Measurements from ENCODE around the gene TRIP13.

Gene TRIP13

DNA sequence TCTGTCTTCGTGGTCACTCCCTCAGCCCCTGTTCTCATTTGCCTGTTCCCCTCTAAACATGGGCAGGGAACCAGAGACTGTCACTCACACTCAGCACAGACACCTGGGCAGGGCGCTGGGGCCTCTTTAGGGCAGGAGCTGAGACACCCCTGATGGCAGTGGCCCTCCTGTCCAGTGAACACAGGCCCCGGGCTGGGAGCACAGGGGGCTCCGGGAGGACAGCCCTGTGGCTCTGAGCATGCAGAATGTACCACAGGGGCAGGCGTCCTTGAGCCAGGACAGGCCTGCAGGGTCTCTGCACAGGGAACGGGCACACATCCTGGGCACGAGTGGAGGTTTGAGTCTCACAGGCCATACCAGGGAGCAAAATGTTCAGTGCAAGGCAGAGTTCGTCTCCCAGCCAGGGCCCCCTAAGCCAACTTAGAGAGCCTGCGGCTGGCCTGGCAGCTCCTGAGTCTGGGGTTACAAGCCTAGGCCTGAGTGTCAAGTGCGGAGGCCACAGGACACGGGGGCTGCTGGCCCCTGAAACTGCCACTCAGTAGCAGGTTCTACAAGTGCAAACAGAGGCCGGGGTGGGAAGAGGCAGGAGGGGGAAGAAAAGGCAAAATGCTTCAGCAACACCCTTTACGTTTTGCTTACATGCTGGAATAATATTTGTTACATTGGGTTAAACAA, 60.0 kb downstream of the TRIP13 start:
- no peaks in the 10 kb centered on the region for H3K36me3 ChIP-seq (replicated peaks; ENCODE audit: insufficient read depth, low read length)
- no peak overlapping the region for H3K4me3 ChIP-seq (ENCODE audit: low read length)
- no peak overlapping the region for H3K4me2 ChIP-seq (ENCODE audit: low read depth, low read length)
- H2AFZ ChIP-seq (ENCODE audit: low read length): no peak overlapping the region
- H3K27ac ChIP-seq (ENCODE audit: low read length): no peak overlapping the region
- no peaks in the 10 kb centered on the region for H3K9me2 ChIP-seq (replicated peaks; ENCODE audit: insufficient read depth, low read length)
- H3K4me1 ChIP-seq (ENCODE audit: low read length): 0 out of 2 replicates have a peak, but pooled peaks cover 5% of the 10 kb centered on the region
- H3K79me2 ChIP-seq (ENCODE audit: low read length): no peaks in the 10 kb centered on the region
- H4K20me1 ChIP-seq (ENCODE audit: insufficient read depth, low read length): no peaks in the 10 kb centered on the region
- no peak overlapping the region for H3K9ac ChIP-seq (ENCODE audit: low read length)
- no peaks in the 10 kb centered on the region for H3F3A ChIP-seq (ENCODE audit: insufficient read depth, low read length)
- peaks cover 34% of the 10 kb centered on the region for H3K27me3 ChIP-seq (replicated peaks; ENCODE audit: insufficient read depth, low read length)
- TF ChIP-seq EZH2phosphoT487 (IDR thresholded peaks at IDR 0.05; ENCODE audit: low read length) (no peak), CTCF (IDR thresholded peaks at IDR 0.05; ENCODE audit: low read length) (no peak), EZH2 (optimal IDR thresholded peaks at IDR 0.05; ENCODE audit: low read depth, low read length) (no peak)
- DNase-seq: no peak
- no peaks in the 10 kb centered on the region for H3K9me3 ChIP-seq (replicated peaks; ENCODE audit: insufficient read depth, low read length)

DNA sequence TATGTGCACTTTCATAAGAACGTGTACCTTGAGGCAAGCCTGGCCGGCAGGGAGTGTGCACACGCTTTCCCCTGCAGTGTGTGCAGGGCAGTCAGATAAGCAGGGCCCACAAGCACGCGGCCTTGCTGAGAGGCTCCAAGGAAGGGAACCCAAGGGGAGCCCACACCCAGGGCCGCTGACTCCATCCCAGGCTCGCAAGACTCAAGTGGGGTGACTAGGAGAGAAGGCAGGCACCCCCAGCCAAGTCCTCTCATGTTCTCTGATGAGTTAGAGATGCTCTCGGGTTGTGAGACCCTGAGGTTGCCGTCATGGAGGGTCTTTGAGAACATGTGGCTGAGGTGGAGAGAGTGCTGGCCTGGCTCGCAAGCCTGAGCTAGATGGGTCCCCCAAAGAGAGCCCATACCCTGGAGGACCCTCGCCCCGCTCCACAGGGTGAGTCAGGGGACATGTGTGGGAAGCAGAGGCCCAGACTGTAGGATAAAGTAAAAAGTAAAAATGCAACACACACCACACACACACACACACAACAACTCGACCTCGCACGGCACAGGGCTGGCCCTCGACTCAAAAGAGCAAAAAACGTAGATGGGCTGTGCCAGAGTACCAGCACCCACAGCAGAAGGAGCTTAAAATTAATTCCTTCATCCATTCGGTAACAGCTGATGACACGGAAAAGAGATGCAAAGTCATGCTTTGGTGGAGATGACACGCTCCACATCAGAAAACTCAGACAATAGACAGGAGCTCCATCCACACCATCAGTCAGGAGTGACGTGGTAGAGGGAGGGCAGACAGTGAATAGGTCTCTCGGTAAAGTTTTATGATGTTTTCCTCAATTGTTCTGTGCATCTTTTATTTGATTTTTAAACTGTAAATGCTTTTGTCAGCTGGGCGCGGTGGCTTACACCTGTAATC, 61.1 kb downstream of the TRIP13 start:
- H3K79me2 ChIP-seq (ENCODE audit: low read length): no peaks in the 10 kb centered on the region
- H3K27ac ChIP-seq (ENCODE audit: low read length): no peak overlapping the region
- H3K4me2 ChIP-seq (ENCODE audit: low read depth, low read length): no peak overlapping the region
- H3K4me3 ChIP-seq (ENCODE audit: low read length): no peak overlapping the region
- peaks cover 41% of the 10 kb centered on the region for H3K27me3 ChIP-seq (replicated peaks; ENCODE audit: insufficient read depth, low read length)
- 0 out of 2 replicates have a peak, but pooled peaks cover 5% of the 10 kb centered on the region for H3K4me1 ChIP-seq (ENCODE audit: low read length)
- TF ChIP-seq EZH2 (optimal IDR thresholded peaks at IDR 0.05; ENCODE audit: low read depth, low read length) (no peak), CTCF (IDR thresholded peaks at IDR 0.05; ENCODE audit: low read length) (no peak), EZH2phosphoT487 (IDR thresholded peaks at IDR 0.05; ENCODE audit: low read length) (no peak)
- no peak for DNase-seq
- no peak overlapping the region for H3K9ac ChIP-seq (ENCODE audit: low read length)
- no peaks in the 10 kb centered on the region for H3F3A ChIP-seq (ENCODE audit: insufficient read depth, low read length)
- H2AFZ ChIP-seq (ENCODE audit: low read length): no peak overlapping the region
- no peaks in the 10 kb centered on the region for H3K36me3 ChIP-seq (replicated peaks; ENCODE audit: insufficient read depth, low read length)
- H4K20me1 ChIP-seq (ENCODE audit: insufficient read depth, low read length): no peaks in the 10 kb centered on the region
- no peaks in the 10 kb centered on the region for H3K9me3 ChIP-seq (replicated peaks; ENCODE audit: insufficient read depth, low read length)
- no peaks in the 10 kb centered on the region for H3K9me2 ChIP-seq (replicated peaks; ENCODE audit: insufficient read depth, low read length)

DNA sequence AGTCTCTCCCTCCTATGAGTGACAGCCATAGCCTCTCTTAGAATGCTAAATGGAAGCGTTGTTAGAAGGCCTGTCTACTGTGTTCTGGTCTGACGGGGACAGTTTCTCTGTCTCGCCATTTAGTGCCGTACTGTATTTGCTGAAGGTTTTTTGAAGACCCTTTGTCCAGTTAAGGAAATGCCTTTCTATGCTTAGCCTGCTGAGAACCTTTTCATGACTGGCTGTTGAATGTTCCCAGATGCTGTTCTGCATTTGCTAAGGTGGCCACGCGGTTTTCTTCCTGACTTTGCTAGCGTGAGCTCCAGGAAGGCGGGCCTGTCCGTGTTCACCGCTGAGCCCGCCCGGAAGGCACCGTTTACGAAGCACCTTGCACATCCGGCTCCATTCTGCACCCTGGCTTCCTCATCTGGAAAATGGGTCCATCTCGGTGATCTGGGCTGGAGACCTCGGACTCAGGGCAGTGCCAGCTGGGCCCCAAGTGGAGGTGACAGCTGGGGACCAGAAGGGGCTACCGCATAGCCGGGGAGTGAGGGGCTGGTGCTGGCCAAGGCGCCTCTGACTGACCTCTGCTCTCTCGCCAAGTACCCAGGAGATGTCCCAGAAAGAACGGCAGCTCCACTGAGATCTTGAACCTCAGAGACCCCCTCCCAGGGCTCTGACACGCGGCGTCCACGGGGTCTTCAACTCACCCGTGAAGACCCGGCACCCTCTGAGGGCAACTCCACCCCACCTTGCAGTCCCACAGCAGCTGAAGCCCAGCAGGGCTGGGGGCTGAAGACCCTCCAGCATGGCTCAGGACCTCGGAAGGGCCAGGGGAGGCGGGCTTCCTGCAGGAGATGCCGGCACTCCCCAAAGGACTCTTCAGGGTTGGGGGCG, 63.4 kb downstream of the TRIP13 start:
- Histone ChIP-seq H4K20me1 (ENCODE audit: insufficient read depth, low read length) (no peaks in the 10 kb centered on the region), H3K27ac (ENCODE audit: low read length) (no peak overlapping the region), H3K36me3 (replicated peaks; ENCODE audit: insufficient read depth, low read length) (no peaks in the 10 kb centered on the region), H2AFZ (ENCODE audit: low read length) (no peak overlapping the region), H3K4me3 (ENCODE audit: low read length) (no peak overlapping the region), H3K9me3 (replicated peaks; ENCODE audit: insufficient read depth, low read length) (no peaks in the 10 kb centered on the region), H3K27me3 (replicated peaks; ENCODE audit: insufficient read depth, low read length) (peaks cover 38% of the 10 kb centered on the region), H3F3A (ENCODE audit: insufficient read depth, low read length) (no peaks in the 10 kb centered on the region), H3K4me2 (ENCODE audit: low read depth, low read length) (no peak overlapping the region), H3K9ac (ENCODE audit: low read length) (no peak overlapping the region), H3K79me2 (ENCODE audit: low read length) (no peaks in the 10 kb centered on the region), H3K9me2 (replicated peaks; ENCODE audit: insufficient read depth, low read length) (no peaks in the 10 kb centered on the region), H3K4me1 (ENCODE audit: low read length) (0 out of 2 replicates have a peak, but pooled peaks cover 5% of the 10 kb centered on the region)
- TF ChIP-seq CTCF (IDR thresholded peaks at IDR 0.05; ENCODE audit: low read length): no peak
- TF ChIP-seq EZH2phosphoT487 (IDR thresholded peaks at IDR 0.05; ENCODE audit: low read length): no peak
- no peak for TF ChIP-seq EZH2 (optimal IDR thresholded peaks at IDR 0.05; ENCODE audit: low read depth, low read length)
- DNase-seq: no peak

Data from MM.1S (cell line).